ENCODE results near the gene CDC25B.

Gene CDC25B

DNA sequence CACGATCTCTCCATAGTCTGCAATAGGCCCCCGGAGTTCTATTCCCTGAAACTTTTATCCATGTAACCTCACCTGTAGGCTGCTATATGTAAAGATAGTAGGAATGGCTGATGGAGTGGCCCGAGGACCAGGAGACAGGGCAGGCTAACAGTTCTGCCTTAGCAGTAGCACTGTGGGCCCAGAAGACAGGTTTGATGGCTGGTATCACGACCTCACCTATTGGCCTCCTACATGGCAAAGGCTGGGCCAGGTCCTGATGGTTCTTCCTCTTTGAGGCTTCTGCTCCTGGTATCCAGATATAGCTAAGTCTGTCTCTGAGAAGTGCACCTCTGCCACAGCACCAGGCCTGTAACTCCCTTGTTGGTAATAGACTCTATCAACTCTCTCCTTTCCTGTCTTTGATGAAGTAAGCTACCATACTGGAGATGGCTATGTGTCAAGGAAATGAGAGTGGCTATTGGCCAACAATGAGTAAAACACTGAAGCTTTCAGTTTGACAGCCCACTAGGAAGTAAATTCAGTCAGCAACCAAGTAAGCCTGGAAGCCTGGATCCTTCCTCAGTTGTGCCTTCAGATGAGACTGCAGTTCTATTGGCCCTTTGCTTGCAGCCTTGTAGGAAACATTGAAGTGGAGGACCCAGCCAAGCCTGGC, 20.5 kb upstream of the CDC25B start:
- Histone ChIP-seq H3K4me2 (ENCODE audit: low read length) (no peak overlapping the region), H3K36me3 (ENCODE audit: control insufficient read depth, insufficient read depth, low read length) (no peaks in the 10 kb centered on the region), H3K9ac (ENCODE audit: low read length) (no peak overlapping the region), H4K8ac (ENCODE audit: low read depth, low read length) (no peak overlapping the region), H2BK120ac (ENCODE audit: low read depth, low read length) (no peak overlapping the region), H3K4me3 (ENCODE audit: low read length) (no peak overlapping the region), H3K23ac (ENCODE audit: low read length) (no peak overlapping the region), H3K79me1 (ENCODE audit: low read length) (no peaks in the 10 kb centered on the region), H3K18ac (ENCODE audit: low read length) (no peak overlapping the region), H2BK5ac (ENCODE audit: low read length) (no peak overlapping the region), H3K79me2 (ENCODE audit: control insufficient read depth, insufficient read depth, low read length) (no peaks in the 10 kb centered on the region), H3K4ac (ENCODE audit: low read depth, low read length) (no peak overlapping the region), H3K27ac (ENCODE audit: low read depth, low read length) (no peak overlapping the region), H3K27me3 (ENCODE audit: insufficient read depth, low read length, poor library complexity) (peaks cover 8% of the 10 kb centered on the region), H4K5ac (ENCODE audit: low read length) (no peak overlapping the region), H2AK5ac (ENCODE audit: low read length) (no peak overlapping the region), H2BK15ac (replicated peaks; ENCODE audit: low read depth) (no peak overlapping the region), H3K56ac (ENCODE audit: low read length) (no peak overlapping the region), H3K4me1 (ENCODE audit: control insufficient read depth, low read depth, low read length) (no peaks in the 10 kb centered on the region)
- no peak for DNase-seq
- WGBS (ENCODE audit: extremely low coverage, insufficient coverage, low lambda C conversion rate): no CpG with 5 or more reads among the region's 4 CpGs

DNA sequence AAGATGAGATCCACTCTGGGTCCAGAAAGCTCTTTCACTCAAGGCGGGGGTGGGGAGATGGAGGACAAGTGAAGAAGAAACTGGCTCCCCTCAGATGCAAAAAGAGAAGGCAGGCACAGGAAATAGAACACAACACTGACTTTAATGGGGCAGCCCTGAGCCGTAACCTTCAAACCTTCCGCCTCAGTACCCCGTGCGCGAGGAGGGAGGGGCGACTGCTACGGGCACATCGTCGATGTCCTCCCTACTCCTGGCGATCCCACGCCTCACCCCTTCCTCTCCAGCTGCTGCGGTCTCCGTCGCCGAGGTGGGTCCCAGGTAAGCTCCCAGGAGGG, 18.8 kb upstream of the CDC25B start:
- Histone ChIP-seq H2BK15ac (replicated peaks; ENCODE audit: low read depth) (no peak overlapping the region), H3K4ac (ENCODE audit: low read depth, low read length) (no peak overlapping the region), H3K79me2 (ENCODE audit: control insufficient read depth, insufficient read depth, low read length) (no peaks in the 10 kb centered on the region), H3K27ac (ENCODE audit: low read depth, low read length) (no peak overlapping the region), H2BK5ac (ENCODE audit: low read length) (no peak overlapping the region), H3K79me1 (ENCODE audit: low read length) (no peaks in the 10 kb centered on the region), H3K56ac (ENCODE audit: low read length) (peak overlapping the region; percentile 81), H3K4me3 (ENCODE audit: low read length) (peak overlapping the region; percentile 35), H3K27me3 (ENCODE audit: insufficient read depth, low read length, poor library complexity) (peaks cover 8% of the 10 kb centered on the region), H3K4me2 (ENCODE audit: low read length) (peak overlapping the region; percentile 87), H3K9ac (ENCODE audit: low read length) (peak overlapping the region; percentile 58), H2AK5ac (ENCODE audit: low read length) (no peak overlapping the region), H4K5ac (ENCODE audit: low read length) (no peak overlapping the region), H4K8ac (ENCODE audit: low read depth, low read length) (no peak overlapping the region), H2BK120ac (ENCODE audit: low read depth, low read length) (no peak overlapping the region), H3K36me3 (ENCODE audit: control insufficient read depth, insufficient read depth, low read length) (no peaks in the 10 kb centered on the region), H3K18ac (ENCODE audit: low read length) (no peak overlapping the region), H3K23ac (ENCODE audit: low read length) (no peak overlapping the region), H3K4me1 (ENCODE audit: control insufficient read depth, low read depth, low read length) (no peaks in the 10 kb centered on the region)
- no CpG with 5 or more reads among the region's 16 CpGs for WGBS (ENCODE audit: extremely low coverage, insufficient coverage, low lambda C conversion rate)
- no peak for DNase-seq

DNA sequence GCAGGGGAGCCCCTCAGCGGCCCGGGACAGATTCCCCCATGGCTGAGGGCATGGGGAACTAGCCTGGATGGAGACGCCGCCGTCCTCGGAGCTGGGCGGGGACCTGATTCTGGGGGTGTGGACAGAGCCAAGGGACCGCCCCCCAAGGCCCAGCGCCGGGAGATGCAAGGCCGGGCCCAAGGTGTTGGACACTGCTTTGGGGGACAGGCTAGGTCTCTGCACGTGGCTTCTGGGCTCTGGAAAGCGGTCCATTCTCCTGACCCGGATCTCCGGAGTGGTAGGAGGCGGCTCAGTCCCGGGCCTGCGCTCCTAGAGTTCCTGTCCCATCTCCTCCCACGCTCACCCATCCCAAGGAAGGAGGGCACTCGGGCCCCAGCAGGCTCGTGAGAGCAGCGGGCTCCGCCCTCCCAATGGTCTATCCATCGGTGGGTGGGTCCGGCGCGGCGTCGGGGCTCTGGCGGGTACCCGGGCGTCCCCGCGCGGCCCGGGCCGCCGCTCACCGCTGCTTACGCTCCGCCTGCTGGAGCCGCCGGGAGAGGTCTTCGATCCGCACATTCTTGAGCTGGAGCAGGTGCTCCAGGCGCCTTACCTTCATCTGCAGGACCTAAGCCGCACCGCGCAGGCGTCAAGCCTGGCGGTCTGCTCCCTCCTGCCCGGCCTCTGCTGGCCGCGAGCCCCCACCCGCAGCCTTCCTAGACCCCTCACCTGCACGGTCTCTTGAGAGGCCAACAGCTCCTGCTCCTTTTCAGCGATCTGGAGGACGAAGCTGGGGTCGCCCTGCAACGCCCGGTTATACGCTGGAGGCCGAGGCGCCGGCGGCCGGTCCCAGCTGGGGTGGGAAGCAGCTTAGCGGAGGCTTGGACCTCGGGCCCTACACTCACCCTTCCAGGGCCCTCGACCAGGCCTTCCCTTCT, 18.1 kb upstream of the CDC25B start:
- no peak overlapping the region for H4K5ac ChIP-seq (ENCODE audit: low read length)
- no peak overlapping the region for H3K18ac ChIP-seq (ENCODE audit: low read length)
- peak overlapping the region; percentile 87 for H3K4me2 ChIP-seq (ENCODE audit: low read length)
- DNase-seq: peak; percentile 74
- no peaks in the 10 kb centered on the region for H3K79me2 ChIP-seq (ENCODE audit: control insufficient read depth, insufficient read depth, low read length)
- no peak overlapping the region for H2BK15ac ChIP-seq (replicated peaks; ENCODE audit: low read depth)
- no peak overlapping the region for H2AK5ac ChIP-seq (ENCODE audit: low read length)
- H3K27ac ChIP-seq (ENCODE audit: low read depth, low read length): no peak overlapping the region
- H3K23ac ChIP-seq (ENCODE audit: low read length): no peak overlapping the region
- peak overlapping the region; percentile 81 for H3K56ac ChIP-seq (ENCODE audit: low read length)
- H3K79me1 ChIP-seq (ENCODE audit: low read length): no peaks in the 10 kb centered on the region
- no peak overlapping the region for H2BK120ac ChIP-seq (ENCODE audit: low read depth, low read length)
- H3K9ac ChIP-seq (ENCODE audit: low read length): peak overlapping the region; percentile 58
- H3K27me3 ChIP-seq (ENCODE audit: insufficient read depth, low read length, poor library complexity): peaks cover 8% of the 10 kb centered on the region
- no peak overlapping the region for H3K4ac ChIP-seq (ENCODE audit: low read depth, low read length)
- WGBS (ENCODE audit: extremely low coverage, insufficient coverage, low lambda C conversion rate): no CpG with 5 or more reads among the region's 70 CpGs
- no peak overlapping the region for H2BK5ac ChIP-seq (ENCODE audit: low read length)
- no peaks in the 10 kb centered on the region for H3K36me3 ChIP-seq (ENCODE audit: control insufficient read depth, insufficient read depth, low read length)
- no peak overlapping the region for H4K8ac ChIP-seq (ENCODE audit: low read depth, low read length)
- H3K4me3 ChIP-seq (ENCODE audit: low read length): peak overlapping the region; percentile 35
- no peaks in the 10 kb centered on the region for H3K4me1 ChIP-seq (ENCODE audit: control insufficient read depth, low read depth, low read length)

DNA sequence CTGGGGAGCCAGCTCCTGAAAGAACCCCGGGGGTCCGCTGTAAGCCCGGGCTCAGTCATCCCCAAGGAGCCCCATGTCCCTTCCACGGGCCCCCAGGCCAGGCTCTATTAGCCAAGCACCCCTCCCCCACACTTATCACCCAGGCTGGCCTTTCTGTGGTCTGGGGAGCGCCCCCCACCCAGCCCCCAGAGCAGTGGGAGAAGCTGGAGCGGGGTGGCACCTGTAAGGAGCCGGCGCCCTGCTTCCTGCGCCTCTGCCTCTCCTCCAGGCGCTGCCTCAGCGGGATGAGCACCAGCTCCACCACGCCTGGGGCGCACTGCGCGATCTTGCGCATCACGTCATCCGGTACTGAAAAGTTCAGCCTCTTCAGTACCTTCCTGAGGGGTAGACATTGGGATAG, 17.1 kb upstream of the CDC25B start:
- Histone ChIP-seq H4K8ac (ENCODE audit: low read depth, low read length) (no peak overlapping the region), H3K79me2 (ENCODE audit: control insufficient read depth, insufficient read depth, low read length) (no peaks in the 10 kb centered on the region), H3K4me1 (ENCODE audit: control insufficient read depth, low read depth, low read length) (no peaks in the 10 kb centered on the region), H3K23ac (ENCODE audit: low read length) (no peak overlapping the region), H2AK5ac (ENCODE audit: low read length) (no peak overlapping the region), H3K4me3 (ENCODE audit: low read length) (no peak overlapping the region), H3K9ac (ENCODE audit: low read length) (no peak overlapping the region), H4K5ac (ENCODE audit: low read length) (no peak overlapping the region), H3K79me1 (ENCODE audit: low read length) (peaks cover 3% of the 10 kb centered on the region), H3K4ac (ENCODE audit: low read depth, low read length) (no peak overlapping the region), H3K4me2 (ENCODE audit: low read length) (no peak overlapping the region), H2BK5ac (ENCODE audit: low read length) (no peak overlapping the region), H3K27me3 (ENCODE audit: insufficient read depth, low read length, poor library complexity) (peaks cover 8% of the 10 kb centered on the region), H2BK120ac (ENCODE audit: low read depth, low read length) (no peak overlapping the region), H3K56ac (ENCODE audit: low read length) (no peak overlapping the region), H3K36me3 (ENCODE audit: control insufficient read depth, insufficient read depth, low read length) (no peaks in the 10 kb centered on the region), H3K27ac (ENCODE audit: low read depth, low read length) (no peak overlapping the region), H2BK15ac (replicated peaks; ENCODE audit: low read depth) (no peak overlapping the region), H3K18ac (ENCODE audit: low read length) (no peak overlapping the region)
- WGBS (ENCODE audit: extremely low coverage, insufficient coverage, low lambda C conversion rate): no CpG with 5 or more reads among the region's 18 CpGs
- no peak for DNase-seq

DNA sequence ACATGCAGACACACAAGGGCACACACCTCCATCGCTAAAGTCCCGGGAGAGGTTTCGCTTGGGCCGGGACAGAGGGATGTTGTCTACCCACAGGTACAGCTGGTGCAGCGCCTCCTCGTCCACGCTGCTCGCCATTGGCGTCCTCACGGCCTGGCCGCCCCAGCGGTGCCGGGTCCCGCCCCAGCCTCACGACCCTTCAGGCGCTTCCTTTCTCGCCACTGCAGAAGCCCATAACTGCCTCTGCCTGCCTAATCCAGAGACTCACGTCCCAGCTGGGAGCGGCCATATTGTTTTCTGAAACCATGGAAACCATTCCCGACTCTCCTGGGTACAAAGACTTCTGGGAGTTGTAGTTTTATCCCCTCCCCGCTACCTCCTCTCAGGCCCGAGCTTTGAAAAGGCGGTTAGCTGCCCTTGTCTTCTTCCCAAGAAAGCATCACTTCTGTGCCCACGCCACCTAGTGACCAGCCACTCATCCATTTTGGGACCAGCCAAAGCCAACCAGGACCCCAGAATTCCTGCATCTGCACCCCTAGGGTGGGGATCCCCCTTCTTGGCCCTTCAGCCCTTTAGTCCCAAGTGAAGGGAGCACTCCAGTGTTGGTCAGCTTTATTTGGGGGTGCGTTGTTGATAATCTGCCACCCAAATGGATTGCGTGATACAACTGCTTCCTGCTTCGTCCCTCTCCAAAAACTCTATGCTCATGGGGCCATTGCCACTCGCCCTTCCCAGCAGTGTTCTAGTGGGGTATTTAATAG, 14.8 kb upstream of the CDC25B start, which contains the start of gene SPEF1:
TSS of gene SPEF1 (minus strand) at position 296 of the 758 bp plus-strand sequence. CDS start at position 135, 161 bp downstream.
- Histone ChIP-seq H3K18ac (ENCODE audit: low read length) (no peak within 1 kb of the TSS), H3K79me2 (ENCODE audit: control insufficient read depth, insufficient read depth, low read length) (peaks cover 7% of the 10 kb centered on the region), H4K8ac (ENCODE audit: low read depth, low read length) (no peak within 1 kb of the TSS), H3K56ac (ENCODE audit: low read length) (peak within 1 kb of the TSS; percentile 17), H2BK120ac (ENCODE audit: low read depth, low read length) (no peak within 1 kb of the TSS), H3K79me1 (ENCODE audit: low read length) (peaks cover 18% of the 10 kb centered on the region), H3K27ac (ENCODE audit: low read depth, low read length) (no peak within 1 kb of the TSS), H4K5ac (ENCODE audit: low read length) (no peak within 1 kb of the TSS), H3K9ac (ENCODE audit: low read length) (peak within 1 kb of the TSS; percentile 16), H3K4me2 (ENCODE audit: low read length) (peak within 1 kb of the TSS; percentile 22), H3K36me3 (ENCODE audit: control insufficient read depth, insufficient read depth, low read length) (peaks cover 3% of the 10 kb centered on the region), H2BK15ac (replicated peaks; ENCODE audit: low read depth) (no peak within 1 kb of the TSS), H2BK5ac (ENCODE audit: low read length) (no peak within 1 kb of the TSS), H3K4me1 (ENCODE audit: control insufficient read depth, low read depth, low read length) (no peaks in the 10 kb centered on the region), H2AK5ac (ENCODE audit: low read length) (no peak within 1 kb of the TSS), H3K27me3 (ENCODE audit: insufficient read depth, low read length, poor library complexity) (peaks cover 8% of the 10 kb centered on the region), H3K23ac (ENCODE audit: low read length) (no peak within 1 kb of the TSS), H3K4ac (ENCODE audit: low read depth, low read length) (no peak within 1 kb of the TSS), H3K4me3 (ENCODE audit: low read length) (no peak within 1 kb of the TSS)
- no CpG with 5 or more reads among the region's 28 CpGs for WGBS (ENCODE audit: extremely low coverage, insufficient coverage, low lambda C conversion rate)
- peak; percentile 99 for DNase-seq
